Liver (tissue), 9 donors: ENCODE measurements around the gene PREB. TPM values are rescaled to one million over a fixed set of nuclear protein-coding genes. Genes with fewer than 3 reads are reported as not detected.

Source experiments
- DNase-seq: peaks from one replicate; pipeline ENCODE4 v3.0.0-alpha.2; 2017; ENCODE audit warnings: low spot score
- H3K27ac ChIP-seq, 2 donors: one replicate each; pipeline ENCODE4 v1.7.0; 2013; ENCODE audit warnings: inconsistent platforms in 2 of 2, low read length in 2 of 2, control low read depth in 1 of 2, low read depth in 1 of 2, mild to moderate bottlenecking in 1 of 2
- H3K27me3 ChIP-seq, 4 donors: one replicate each; pipeline versions ENCODE4 v1.6.1 to v1.7.0; 2013; ENCODE audit warnings: low read length in 3 of 4, inconsistent platforms in 1 of 4, mild to moderate bottlenecking in 1 of 4, moderate library complexity in 1 of 4; ENCODE audit not compliant: control insufficient read depth in 4 of 4, insufficient read depth in 4 of 4
- H3K36me3 ChIP-seq, 4 donors: one replicate each; pipeline versions ENCODE4 v1.6.1 to v1.7.0; 2013; ENCODE audit warnings: low read length in 3 of 4, mild to moderate bottlenecking in 3 of 4, low read depth in 1 of 4, moderate library complexity in 1 of 4; ENCODE audit not compliant: control insufficient read depth in 4 of 4, insufficient read depth in 3 of 4
- H3K4me1 ChIP-seq, 4 donors: one replicate each; pipeline versions ENCODE4 v1.6.1 to v1.7.0; 2013; ENCODE audit warnings: low read length in 3 of 4, mild to moderate bottlenecking in 3 of 4, moderate library complexity in 1 of 4; ENCODE audit not compliant: control insufficient read depth in 4 of 4, insufficient read depth in 4 of 4
- H3K4me3 ChIP-seq, 3 donors: one replicate each; pipeline versions ENCODE4 v1.6.1 to v1.7.0; 2013; ENCODE audit warnings: low read length in 3 of 3, control low read depth in 1 of 3, low read depth in 1 of 3, mild to moderate bottlenecking in 1 of 3
- H3K9ac ChIP-seq, 2 donors: one replicate each; pipeline ENCODE4 v1.7.0; 2013; ENCODE audit warnings: low read length in 2 of 2, mild to moderate bottlenecking in 2 of 2, moderate library complexity in 2 of 2, control low read depth in 1 of 2, low read depth in 1 of 2
- H3K9me3 ChIP-seq, 4 donors: one replicate each; pipeline versions ENCODE4 v1.6.1 to v1.7.0; 2013; ENCODE audit warnings: low read length in 3 of 4; ENCODE audit not compliant: control insufficient read depth in 4 of 4
- EGR1 ChIP-seq, 2 donors: IDR thresholded peaks; 2 replicates each; pipeline ENCODE4 v1.6.1; 2016 to 2018; ENCODE audit warnings: antibody characterized with exemption in 2 of 2, low read depth in 2 of 2
- FOXA1 ChIP-seq: IDR thresholded peaks from 2 replicates; pipeline ENCODE4 v1.6.1; 2016; ENCODE audit warnings: antibody characterized with exemption
- FOXA2 ChIP-seq: IDR thresholded peaks from 2 replicates; pipeline ENCODE4 v1.6.1; 2016; ENCODE audit warnings: antibody characterized with exemption
- GABPA ChIP-seq, 2 donors: IDR thresholded peaks in 1 of 2; conservative IDR thresholded peaks in 1 of 2; 2 replicates each; pipeline ENCODE4 v1.6.1; 2016; ENCODE audit warnings: antibody characterized with exemption in 2 of 2, mild to moderate bottlenecking in 1 of 2, moderate library complexity in 1 of 2
- HNF4A ChIP-seq, 2 donors: conservative IDR thresholded peaks; 2 replicates each; pipeline ENCODE4 v1.6.1; 2016; ENCODE audit warnings: antibody characterized with exemption in 2 of 2, mild to moderate bottlenecking in 2 of 2
- HNF4G ChIP-seq: IDR thresholded peaks from 2 replicates; pipeline ENCODE4 v1.6.1; 2016; ENCODE audit warnings: antibody characterized with exemption
- JUND ChIP-seq, 2 donors: IDR thresholded peaks; 2 replicates each; pipeline ENCODE4 v1.6.1; 2016; ENCODE audit warnings: antibody characterized with exemption in 2 of 2
- MAX ChIP-seq: IDR thresholded peaks from 2 replicates; pipeline ENCODE4 v1.6.1; 2016; ENCODE audit warnings: antibody characterized with exemption
- NR2F2 ChIP-seq: IDR thresholded peaks from 2 replicates; pipeline ENCODE4 v1.6.1; 2016; ENCODE audit warnings: antibody characterized with exemption
- RAD21 ChIP-seq, 2 donors: IDR thresholded peaks; 2 replicates each; pipeline ENCODE4 v1.6.1; 2016; ENCODE audit warnings: antibody characterized with exemption in 2 of 2, mild to moderate bottlenecking in 2 of 2
- REST ChIP-seq: IDR thresholded peaks from 2 replicates; pipeline ENCODE4 v1.6.1; 2016; ENCODE audit warnings: antibody characterized with exemption, mild to moderate bottlenecking
- RXRA ChIP-seq, 2 donors: IDR thresholded peaks; 2 replicates each; pipeline ENCODE4 v1.6.1; 2017 to 2018; ENCODE audit warnings: antibody characterized with exemption in 2 of 2, mild to moderate bottlenecking in 1 of 2
- SP1 ChIP-seq: IDR thresholded peaks from 2 replicates; pipeline ENCODE4 v1.6.1; 2018; ENCODE audit warnings: antibody characterized with exemption, mild to moderate bottlenecking
- TAF1 ChIP-seq: conservative IDR thresholded peaks from 2 replicates; pipeline ENCODE4 v1.6.1; 2016; ENCODE audit warnings: antibody characterized with exemption, mild to moderate bottlenecking
- YY1 ChIP-seq: IDR thresholded peaks from 2 replicates; pipeline ENCODE4 v1.6.1; 2016; ENCODE audit warnings: antibody characterized with exemption, mild to moderate bottlenecking
- WGBS: extraction: QIAGEN DNeasy Blood & Tissue Kit; methylation state at CpG from one replicate; pipeline ENCODE4 v1.1.7; 2013; 5-methylcytosine and 5-hydroxymethylcytosine counted together
- polyA plus RNA-seq, 2 donors: library from polyadenylated mRNA; stranded (reverse) in 1 of 2; unstranded in 1 of 2; fragments of 200-250 nt in 1 of 2; fragments of >200 nt in 1 of 2; fragmentation: Nextera tagmentation in 1 of 2; extraction: Ambion mirVana in 1 of 2; gene quantifications; one replicate each; pipeline versions ENCODE4 v1.2.1 to v1.2.3, GENCODE V29; 2013 to 2015
- total RNA-seq, 2 donors: library from RNA; depleted of rRNA; stranded (reverse); fragments of >200 nt; gene quantifications; one replicate each; pipeline ENCODE4 v1.2.3, GENCODE V29; 2014
- TF ChIP-seq, protein P1 (sequence below): fragments of 150-350 bp; IDR thresholded peaks from 2 replicates; pipeline ENCODE4 v1.5.1; 2017; ENCODE audit warnings: improper control_type of control experiment, low read depth, low read length; ENCODE audit not compliant: missing input control
- TF ChIP-seq, protein P2 (sequence below): IDR thresholded peaks from 2 replicates; pipeline ENCODE4 v1.6.1; 2016; ENCODE audit warnings: antibody characterized with exemption
- TF ChIP-seq, protein P3 (sequence below): IDR thresholded peaks from 2 replicates; pipeline ENCODE4 v1.6.1; 2016; ENCODE audit warnings: antibody characterized with exemption
- donor health status: healthy.
- donor health status: healthy.
- donor health status: healthy.
- donor health status: healthy.
- donor health status: healthy.

The PREB gene
- total and polyA plus RNA-seq, 4 donors, result 21.5 to 98.4 (median 60.9) TPM

DNA sequence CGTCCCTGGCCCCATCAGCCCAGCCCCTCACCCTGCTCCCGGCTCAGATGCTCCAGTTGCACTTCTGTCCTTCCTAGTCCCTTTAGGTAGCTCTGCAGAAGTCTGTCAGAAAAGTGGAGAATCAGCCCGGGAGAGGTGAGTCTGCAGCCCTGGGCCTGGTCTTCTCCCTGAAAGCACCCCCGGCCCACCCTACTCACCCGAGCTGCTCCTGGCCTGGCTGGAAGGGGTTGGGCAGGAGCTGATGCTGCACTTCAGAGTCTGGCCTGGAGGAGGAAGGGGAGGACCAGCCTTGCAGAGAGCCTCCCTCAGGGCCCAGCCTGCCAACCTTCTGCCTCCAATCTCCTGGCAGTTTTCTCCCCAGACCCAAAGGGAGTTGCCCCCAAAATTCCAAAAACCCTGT is 32.1 kb downstream of the PREB start:
- H3K27ac ChIP-seq, result no peak overlapping the region
- peaks cover 0 to 10% (median 5%) of the 10 kb centered on the region in 4 donors for H3K4me1 ChIP-seq
- DNase-seq, result no peak
- no peaks in the 10 kb centered on the region for H3K27me3 ChIP-seq
- WGBS, result 85% methylated on average over 5 of the region's 5 CpGs
- no peak for TF ChIP-seq SP1
- TF ChIP-seq, protein P1, sequence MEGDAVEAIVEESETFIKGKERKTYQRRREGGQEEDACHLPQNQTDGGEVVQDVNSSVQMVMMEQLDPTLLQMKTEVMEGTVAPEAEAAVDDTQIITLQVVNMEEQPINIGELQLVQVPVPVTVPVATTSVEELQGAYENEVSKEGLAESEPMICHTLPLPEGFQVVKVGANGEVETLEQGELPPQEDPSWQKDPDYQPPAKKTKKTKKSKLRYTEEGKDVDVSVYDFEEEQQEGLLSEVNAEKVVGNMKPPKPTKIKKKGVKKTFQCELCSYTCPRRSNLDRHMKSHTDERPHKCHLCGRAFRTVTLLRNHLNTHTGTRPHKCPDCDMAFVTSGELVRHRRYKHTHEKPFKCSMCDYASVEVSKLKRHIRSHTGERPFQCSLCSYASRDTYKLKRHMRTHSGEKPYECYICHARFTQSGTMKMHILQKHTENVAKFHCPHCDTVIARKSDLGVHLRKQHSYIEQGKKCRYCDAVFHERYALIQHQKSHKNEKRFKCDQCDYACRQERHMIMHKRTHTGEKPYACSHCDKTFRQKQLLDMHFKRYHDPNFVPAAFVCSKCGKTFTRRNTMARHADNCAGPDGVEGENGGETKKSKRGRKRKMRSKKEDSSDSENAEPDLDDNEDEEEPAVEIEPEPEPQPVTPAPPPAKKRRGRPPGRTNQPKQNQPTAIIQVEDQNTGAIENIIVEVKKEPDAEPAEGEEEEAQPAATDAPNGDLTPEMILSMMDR, result no peak
- no peak for TF ChIP-seq HNF4G
- no peak for TF ChIP-seq JUND (IDR thresholded peaks at IDR 0.05)
- TF ChIP-seq MAX, result no peak
- TF ChIP-seq, protein P2, sequence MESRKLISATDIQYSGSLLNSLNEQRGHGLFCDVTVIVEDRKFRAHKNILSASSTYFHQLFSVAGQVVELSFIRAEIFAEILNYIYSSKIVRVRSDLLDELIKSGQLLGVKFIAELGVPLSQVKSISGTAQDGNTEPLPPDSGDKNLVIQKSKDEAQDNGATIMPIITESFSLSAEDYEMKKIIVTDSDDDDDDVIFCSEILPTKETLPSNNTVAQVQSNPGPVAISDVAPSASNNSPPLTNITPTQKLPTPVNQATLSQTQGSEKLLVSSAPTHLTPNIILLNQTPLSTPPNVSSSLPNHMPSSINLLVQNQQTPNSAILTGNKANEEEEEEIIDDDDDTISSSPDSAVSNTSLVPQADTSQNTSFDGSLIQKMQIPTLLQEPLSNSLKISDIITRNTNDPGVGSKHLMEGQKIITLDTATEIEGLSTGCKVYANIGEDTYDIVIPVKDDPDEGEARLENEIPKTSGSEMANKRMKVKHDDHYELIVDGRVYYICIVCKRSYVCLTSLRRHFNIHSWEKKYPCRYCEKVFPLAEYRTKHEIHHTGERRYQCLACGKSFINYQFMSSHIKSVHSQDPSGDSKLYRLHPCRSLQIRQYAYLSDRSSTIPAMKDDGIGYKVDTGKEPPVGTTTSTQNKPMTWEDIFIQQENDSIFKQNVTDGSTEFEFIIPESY, result no peak
- no peak for TF ChIP-seq HNF4A (conservative IDR thresholded peaks at IDR 0.05)
- TF ChIP-seq RXRA (IDR thresholded peaks at IDR 0.05), result no peak
- TF ChIP-seq REST, result no peak
- TF ChIP-seq FOXA1, result no peak
- TF ChIP-seq TAF1, result no peak
- TF ChIP-seq FOXA2, result no peak
- TF ChIP-seq RAD21 (IDR thresholded peaks at IDR 0.05), result no peak
- no peak for TF ChIP-seq YY1
- no peak for TF ChIP-seq NR2F2
- no peak for TF ChIP-seq EGR1 (IDR thresholded peaks at IDR 0.05; ENCODE audit: low read depth in 2 of 2)
- no peak for TF ChIP-seq GABPA (IDR thresholded peaks at IDR 0.05 in 1 of 2, conservative IDR thresholded peaks at IDR 0.05 in 1 of 2)
- TF ChIP-seq, protein P3, sequence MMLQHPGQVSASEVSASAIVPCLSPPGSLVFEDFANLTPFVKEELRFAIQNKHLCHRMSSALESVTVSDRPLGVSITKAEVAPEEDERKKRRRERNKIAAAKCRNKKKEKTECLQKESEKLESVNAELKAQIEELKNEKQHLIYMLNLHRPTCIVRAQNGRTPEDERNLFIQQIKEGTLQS, result no peak
- H3K9me3 ChIP-seq, result no peaks in the 10 kb centered on the region
- no peak overlapping the region for H3K9ac ChIP-seq
- H3K36me3 ChIP-seq, result peaks cover 6 to 24% (median 15%) of the 10 kb centered on the region in 4 donors
- H3K4me3 ChIP-seq, result no peak overlapping the region
